Embryonic facial prominence (tissue), 1 donor: ENCODE results near the gene BICD1.
"Not testable (repeated sequence)": the region's sequence is repeated elsewhere in the genome, so short reads cannot be mapped to it uniquely, and the experiment has no call there.

Source experiments
- DNase-seq: peaks from one replicate; pipeline ENCODE4 v3.0.0-alpha.2; 2016; ENCODE audit errors: extremely low spot score

BICD1 gene

GRCh38 chr12:32146074-32146873 is 39.6 kb downstream of the BICD1 start:
- no peak for DNase-seq

- no peak for DNase-seq
These were observed 41.7 kb downstream of the BICD1 start for GRCh38 chr12:32148372-32148771.

- DNase-seq, result no peak
These were observed 42.8 kb downstream of the BICD1 start for GRCh38 chr12:32149489-32149888.

GRCh38 chr12:32151086-32151485 is 44.4 kb downstream of the BICD1 start:
- no peak for DNase-seq

- no peak for DNase-seq
These were observed 44.9 kb downstream of the BICD1 start for GRCh38 chr12:32151552-32151951.

- DNase-seq, result no peak
These were observed 48.4 kb downstream of the BICD1 start for GRCh38 chr12:32155041-32155440.

GRCh38 chr12:32155961-32156529 is 49.4 kb downstream of the BICD1 start:
- DNase-seq, result no peak

GRCh38 chr12:32158525-32158924 is 51.9 kb downstream of the BICD1 start:
- DNase-seq, result no peak

- no peak for DNase-seq
These were observed 52.7 kb downstream of the BICD1 start for GRCh38 chr12:32159381-32159780.

- no peak for DNase-seq
These were observed 53.3 kb downstream of the BICD1 start for GRCh38 chr12:32159925-32160324.

- DNase-seq, result no peak
These were observed 54.4 kb downstream of the BICD1 start for GRCh38 chr12:32161058-32161457.

GRCh38 chr12:32163596-32163995 is 56.9 kb downstream of the BICD1 start:
- DNase-seq, result no peak

GRCh38 chr12:32166510-32166909 is 59.9 kb downstream of the BICD1 start:
- DNase-seq, result no peak

- no peak for DNase-seq
These were observed 63.9 kb downstream of the BICD1 start for GRCh38 chr12:32170437-32170998.

- DNase-seq, result no peak
These were observed 64.6 kb downstream of the BICD1 start for GRCh38 chr12:32171211-32171610.

- DNase-seq, result no peak
These were observed 70.0 kb downstream of the BICD1 start for GRCh38 chr12:32176606-32177005.

- no peak for DNase-seq
These were observed 71.8 kb downstream of the BICD1 start for GRCh38 chr12:32178341-32179010.

GRCh38 chr12:32179011-32179395 is 72.4 kb downstream of the BICD1 start:
- no peak for DNase-seq

- DNase-seq, result no peak
These were observed 75.0 kb downstream of the BICD1 start for GRCh38 chr12:32181498-32182175.

- DNase-seq, result no peak
These were observed 77.0 kb downstream of the BICD1 start for GRCh38 chr12:32183650-32184049.

GRCh38 chr12:32187127-32187526 is 80.5 kb downstream of the BICD1 start:
- DNase-seq, result not testable (repeated sequence)

GRCh38 chr12:32191445-32191844 is 84.8 kb downstream of the BICD1 start:
- DNase-seq, result no peak
